ENCODE measurements around the gene CADM1. TPM values are rescaled to one million over a fixed set of nuclear protein-coding genes. Genes with fewer than 3 reads are reported as not detected.

Gene CADM1
- total and polyA plus RNA-seq, 10 of the 15 experiments (the other 5 are each of a cell fraction or from before 2014, with no cell fraction given), result 0.03 to 0.48 (median 0.15) TPM; not detected in 3

- Histone ChIP-seq H3K4me2 (ENCODE audit: control insufficient read depth, insufficient read depth) (no peak overlapping the region), H3K9me3 (replicated peaks; ENCODE audit: control insufficient read depth, insufficient read depth, low read length) (no peaks in the 10 kb centered on the region), H3K4me1 (ENCODE audit: control insufficient read depth, insufficient read depth, low read length) (no peaks in the 10 kb centered on the region), H3K4me3 (no peak overlapping the region), H3K79me2 (ENCODE audit: control insufficient read depth, insufficient read depth, low read length) (no peaks in the 10 kb centered on the region), H3K27ac (ENCODE audit: control insufficient read depth, insufficient read depth) (no peak overlapping the region), H3K9ac (ENCODE audit: control insufficient read depth, insufficient read depth, low read length) (no peak overlapping the region), H2AFZ (ENCODE audit: control insufficient read depth, low read depth, low read length) (no peak overlapping the region), H4K20me1 (ENCODE audit: control insufficient read depth, insufficient read depth) (no peaks in the 10 kb centered on the region), H3K36me3 (ENCODE audit: control insufficient read depth in 2 of 2, insufficient read depth in 2 of 2, low read length in 1 of 2) (no peaks in the 10 kb centered on the region), H3K27me3 (replicated peaks in 1 of 2; ENCODE audit: control insufficient read depth in 2 of 2, insufficient read depth in 2 of 2, low read length in 1 of 2) (peaks cover 0 to 6% of the 10 kb centered on the region in 2 experiments; a peak in 1 of 4 replicates)
- ATAC-seq, result no peak
- TF ChIP-seq BRCA1 (IDR thresholded peaks at IDR 0.05; ENCODE audit: low read depth, low read length) (no peak), MYB (IDR thresholded peaks at IDR 0.05; ENCODE audit: borderline replicate concordance, low read depth, low read length) (no peak), SIX5 (IDR thresholded peaks at IDR 0.05; ENCODE audit: low read depth, low read length, severe bottlenecking) (no peak), ZBTB11 (CRISPR knock-in tag; IDR thresholded peaks at IDR 0.05) (no peak), EZH2 (IDR thresholded peaks at IDR 0.05; ENCODE audit: borderline replicate concordance, control insufficient read depth, low read depth, low read length) (no peak), BCL11A (IDR thresholded peaks at IDR 0.05; ENCODE audit: low read depth, low read length) (no peak), E2F8 (IDR thresholded peaks at IDR 0.05; ENCODE audit: low read depth, partially characterized antibody) (no peak), SUPT20H (IDR thresholded peaks at IDR 0.05; ENCODE audit: borderline replicate concordance, control insufficient read depth, low read depth, low read length) (no peak), HCFC1 (IDR thresholded peaks at IDR 0.05; ENCODE audit: low read length) (no peak), TAF1 (IDR thresholded peaks at IDR 0.05; ENCODE audit: borderline replicate concordance, low read depth, low read length) (no peak), SPI1 (IDR thresholded peaks at IDR 0.05; ENCODE audit: borderline replicate concordance, insufficient read depth, low read depth, low read length) (no peak), MTA3 (IDR thresholded peaks at IDR 0.05; ENCODE audit: borderline replicate concordance, low read length) (no peak), BHLHE40 (IDR thresholded peaks at IDR 0.05; ENCODE audit: borderline replicate concordance in 1 of 2, low read depth in 2 of 2, low read length in 1 of 2) (no peak)
- TF ChIP-seq, protein P1, sequence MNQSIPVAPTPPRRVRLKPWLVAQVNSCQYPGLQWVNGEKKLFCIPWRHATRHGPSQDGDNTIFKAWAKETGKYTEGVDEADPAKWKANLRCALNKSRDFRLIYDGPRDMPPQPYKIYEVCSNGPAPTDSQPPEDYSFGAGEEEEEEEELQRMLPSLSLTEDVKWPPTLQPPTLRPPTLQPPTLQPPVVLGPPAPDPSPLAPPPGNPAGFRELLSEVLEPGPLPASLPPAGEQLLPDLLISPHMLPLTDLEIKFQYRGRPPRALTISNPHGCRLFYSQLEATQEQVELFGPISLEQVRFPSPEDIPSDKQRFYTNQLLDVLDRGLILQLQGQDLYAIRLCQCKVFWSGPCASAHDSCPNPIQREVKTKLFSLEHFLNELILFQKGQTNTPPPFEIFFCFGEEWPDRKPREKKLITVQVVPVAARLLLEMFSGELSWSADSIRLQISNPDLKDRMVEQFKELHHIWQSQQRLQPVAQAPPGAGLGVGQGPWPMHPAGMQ (IDR thresholded peaks at IDR 0.05; ENCODE audit: borderline replicate concordance), result no peak
- intact Hi-C loops (cut with micrococcal nuclease; ENCODE audit: unreplicated experiment), result no loop called here
- SMC1A ChIA-PET (ENCODE audit: uncharacterized antibody, unreplicated experiment), result no interaction called here
- no peak for DNase-seq (ENCODE audit: low read depth, low spot score)
- POLR2A ChIA-PET, result no interaction called here
- in situ Hi-C loops (cut with MboI), result no loop called here
- WGBS (ENCODE audit: insufficient coverage, insufficient replicate concordance, low lambda C conversion rate, missing lambda C conversion rate), result 0% methylated on average over 3 of the region's 3 CpGs
- FAIRE-seq, result no peak
- RAD21 ChIA-PET (ENCODE audit: unreplicated experiment), result interaction anchor here (0.6 kb wide), 1 partner anchor 879 kb away, joined by 4 read pairs; no protein-coding TSS in a partner anchor
- CTCF ChIA-PET, result no interaction called here
- no TSS peak for BruUV-seq (replicated peaks)
Observed at GRCh38 chr11:115389790-115390189, 114.4 kb downstream of the CADM1 start.
